IPS-NIHi7 (cell line): ENCODE results near the gene EHBP1L1.
A peak's percentile ranks its signal among the peaks of the same experiment; 100 is the strongest.

Source experiments
- DNase-seq: peaks from one replicate; pipeline ENCODE4 v3.0.0; 2012; ENCODE audit warnings: mixed read lengths; ENCODE audit errors: extremely low spot score

EHBP1L1 gene

GRCh38 chr11:65616575-65617001 lies 40.7 kb downstream of the EHBP1L1 start:
- DNase-seq = no peak

GRCh38 chr11:65617136-65617850 lies 41.4 kb downstream of the EHBP1L1 start:
- DNase-seq = no peak

- no peak for DNase-seq
Measured at GRCh38 chr11:65617990-65618751, 42.3 kb downstream of the EHBP1L1 start.

GRCh38 chr11:65618763-65619162 lies 42.9 kb downstream of the EHBP1L1 start:
- no peak for DNase-seq

GRCh38 chr11:65619281-65619928 lies 43.6 kb downstream of the EHBP1L1 start:
- DNase-seq = no peak

- DNase-seq = no peak
Measured at GRCh38 chr11:65620666-65621065, 44.8 kb downstream of the EHBP1L1 start.

- no peak for DNase-seq
Measured at GRCh38 chr11:65621460-65621859, 45.6 kb downstream of the EHBP1L1 start.

GRCh38 chr11:65622011-65622410 lies 46.2 kb downstream of the EHBP1L1 start:
- no peak for DNase-seq

GRCh38 chr11:65623177-65623576 lies 47.3 kb downstream of the EHBP1L1 start:
- no peak for DNase-seq

GRCh38 chr11:65623852-65624616 lies 48.2 kb downstream of the EHBP1L1 start:
- DNase-seq = no peak

GRCh38 chr11:65624931-65625627 lies 49.2 kb downstream of the EHBP1L1 start:
- DNase-seq = no peak

GRCh38 chr11:65625628-65626342 lies 49.9 kb downstream of the EHBP1L1 start:
- DNase-seq = peak; percentile 73

GRCh38 chr11:65627202-65627601 lies 51.3 kb downstream of the EHBP1L1 start:
- no peak for DNase-seq

- DNase-seq = no peak
Measured at GRCh38 chr11:65629579-65629978, 53.7 kb downstream of the EHBP1L1 start.

GRCh38 chr11:65630215-65630614 lies 54.4 kb downstream of the EHBP1L1 start:
- no peak for DNase-seq

- DNase-seq = no peak
Measured at GRCh38 chr11:65633390-65634108, 57.7 kb downstream of the EHBP1L1 start.

- no peak for DNase-seq
Measured at GRCh38 chr11:65634109-65634436, 58.2 kb downstream of the EHBP1L1 start.

- no peak for DNase-seq
Measured at GRCh38 chr11:65634440-65634839, 58.6 kb downstream of the EHBP1L1 start.

- DNase-seq = no peak
Measured at GRCh38 chr11:65634905-65635731, 59.3 kb downstream of the EHBP1L1 start.
